HTERT RPE-1 (cell line): Measurements from ENCODE around the gene GJC1.
"Not testable (repeated sequence)": the region's sequence is repeated elsewhere in the genome, so short reads cannot be mapped to it uniquely, and the experiment has no call there.

Experiments
- in situ Hi-C: fragments of 300-500 bp; cut with MboI; formaldehyde crosslinking; loops from 4 replicates; pipeline ENCODE4 v1.14.3; 2020; ENCODE audit warnings: low sequenced_read_pairs

The GJC1 gene

GRCh38 chr17:44761932-44762810 lies 67.9 kb downstream of the GJC1 start:
- in situ Hi-C loops: no loop called here

DNA sequence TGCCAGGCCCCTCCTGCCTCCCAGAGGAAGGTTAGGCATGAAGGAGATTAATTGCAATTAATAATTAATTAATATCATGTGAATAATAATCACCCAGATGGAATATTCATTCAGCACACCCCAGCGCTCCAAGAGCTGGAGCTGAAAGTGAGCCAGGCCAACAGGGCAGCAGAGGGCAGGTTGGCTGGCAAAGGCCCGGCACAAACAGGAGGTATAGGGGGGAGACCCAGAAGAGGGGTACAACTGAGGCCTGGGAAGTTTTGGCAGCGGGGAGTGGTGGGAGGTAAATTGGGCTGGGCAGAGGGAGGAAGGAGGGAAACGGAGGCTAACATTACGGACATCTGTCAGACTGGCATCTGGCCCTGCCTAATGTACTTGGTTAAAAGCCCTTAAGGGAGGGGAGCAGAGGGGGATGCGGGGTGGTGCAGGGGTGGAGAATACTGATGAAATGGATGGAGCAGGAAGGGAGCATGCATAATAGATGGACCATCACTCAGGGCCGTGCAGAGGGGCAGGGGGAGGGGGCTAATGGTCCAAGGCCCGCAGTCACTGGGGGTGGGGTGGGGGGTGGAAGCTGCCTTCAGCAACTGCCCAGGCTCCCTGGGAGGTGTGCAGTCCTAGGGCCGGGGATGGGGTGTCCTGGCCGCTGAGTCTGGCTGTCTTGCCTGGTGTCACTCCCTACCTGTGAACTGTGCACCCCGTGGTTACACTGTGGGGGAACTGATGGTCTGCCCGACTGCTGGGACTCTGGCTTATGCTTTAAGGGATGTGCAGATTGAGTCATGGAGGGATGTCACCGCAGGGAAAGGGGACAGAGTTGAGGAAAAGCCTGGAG lies 69.4 kb downstream of the GJC1 start:
- in situ Hi-C loops: no loop called here

DNA sequence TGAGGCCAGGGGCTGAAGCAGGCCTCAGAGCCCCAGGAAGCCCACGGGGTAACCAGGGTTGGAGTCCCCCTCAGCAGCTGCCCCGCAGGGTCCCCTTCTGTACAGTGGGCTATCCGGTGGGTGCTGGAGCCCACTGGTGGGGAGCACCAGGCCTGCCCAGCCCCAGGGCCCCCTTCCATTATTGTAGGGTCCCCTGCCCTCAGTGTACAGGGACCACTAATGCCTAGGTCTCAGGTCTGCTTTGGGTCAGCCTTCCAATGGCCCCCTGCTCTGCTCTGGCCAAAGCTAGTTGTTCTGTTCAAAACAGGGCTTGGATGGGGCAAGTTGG lies 70.2 kb downstream of the GJC1 start:
- in situ Hi-C loops: no loop called here

DNA sequence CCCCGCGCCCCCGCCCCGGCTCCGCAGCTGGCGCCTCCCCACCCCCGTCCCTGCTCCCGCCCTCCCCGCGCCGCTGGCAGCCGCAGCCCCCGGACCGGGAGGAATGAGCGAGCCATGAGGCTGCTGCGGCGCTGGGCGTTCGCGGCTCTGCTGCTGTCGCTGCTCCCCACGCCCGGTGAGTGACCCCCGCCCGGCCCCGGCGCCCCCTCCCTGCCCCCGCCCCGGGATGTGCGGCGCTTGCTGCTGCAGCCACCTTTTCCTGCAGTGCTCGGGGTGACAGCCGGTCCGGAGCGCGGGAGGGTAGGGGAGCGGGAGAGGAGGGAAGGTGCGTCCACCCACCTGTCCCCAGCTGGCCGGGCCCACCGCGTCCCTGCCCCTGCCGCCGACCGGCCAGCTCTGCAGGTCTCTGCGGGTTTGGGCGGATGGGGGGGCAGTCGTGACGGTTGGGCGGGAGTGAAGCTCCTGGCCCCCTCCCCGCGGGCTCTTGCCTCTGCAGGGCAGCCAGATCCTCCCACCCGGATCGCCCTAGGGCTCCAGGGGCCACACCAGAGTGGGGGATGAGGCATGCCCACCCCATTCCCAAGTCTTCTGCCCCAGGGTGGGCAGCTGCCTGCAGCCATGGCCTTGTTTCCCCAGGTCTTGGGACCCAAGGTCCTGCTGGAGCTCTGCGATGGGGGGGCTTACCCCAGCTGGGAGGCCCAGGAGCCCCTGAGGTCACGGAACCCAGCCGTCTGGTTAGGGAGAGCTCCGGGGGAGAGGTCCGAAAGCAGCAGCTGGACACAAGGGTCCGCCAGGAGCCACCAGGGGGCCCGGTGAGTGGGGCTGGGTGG lies 70.8 kb downstream of the GJC1 start:
- in situ Hi-C loops: no loop called here

DNA sequence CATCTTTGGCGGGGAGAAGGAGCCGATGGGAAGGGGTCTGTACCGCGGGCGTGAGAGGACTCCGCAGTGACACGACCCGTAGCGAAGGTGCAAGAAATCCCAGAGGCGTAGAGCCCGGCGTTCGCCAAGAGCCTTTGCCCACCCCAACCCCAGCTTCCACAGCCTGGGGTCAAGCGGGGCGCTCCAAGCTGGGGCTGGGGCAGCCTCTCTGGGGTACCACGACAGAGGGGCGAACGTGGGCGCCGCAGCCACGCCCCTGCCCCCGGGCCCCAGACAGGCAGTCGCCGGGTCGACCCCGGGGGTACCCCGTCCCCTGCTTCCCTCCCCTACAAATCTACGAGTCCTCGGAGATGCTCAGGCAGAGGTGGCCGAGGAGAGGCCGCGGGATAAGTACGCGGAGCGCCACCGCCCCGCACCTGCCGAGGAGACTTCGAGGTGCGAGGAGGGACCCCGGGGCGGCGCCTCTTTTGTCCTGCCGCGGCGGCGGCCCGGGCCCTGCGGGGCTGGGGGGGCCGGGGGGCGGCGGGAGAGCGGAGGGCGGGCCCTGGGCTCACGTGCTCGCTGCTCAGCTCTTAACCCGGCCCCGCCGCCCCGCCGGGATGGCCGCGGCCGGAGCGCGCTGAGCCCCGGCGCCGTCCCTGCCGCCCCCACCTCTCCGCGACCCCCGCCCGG lies 71.5 kb downstream of the GJC1 start, which contains the start of gene ADAM11:
TSS of gene ADAM11 (plus strand) at position 575 of the 672 bp plus-strand sequence. CDS start 212 bp downstream, outside the sequence.
- in situ Hi-C loops: no loop called here

- in situ Hi-C loops: no loop called here
These were observed 72.1 kb downstream of the GJC1 start for GRCh38 chr17:44757918-44758413.

GRCh38 chr17:44757045-44757917 lies 72.8 kb downstream of the GJC1 start:
- in situ Hi-C loops: no loop called here

DNA sequence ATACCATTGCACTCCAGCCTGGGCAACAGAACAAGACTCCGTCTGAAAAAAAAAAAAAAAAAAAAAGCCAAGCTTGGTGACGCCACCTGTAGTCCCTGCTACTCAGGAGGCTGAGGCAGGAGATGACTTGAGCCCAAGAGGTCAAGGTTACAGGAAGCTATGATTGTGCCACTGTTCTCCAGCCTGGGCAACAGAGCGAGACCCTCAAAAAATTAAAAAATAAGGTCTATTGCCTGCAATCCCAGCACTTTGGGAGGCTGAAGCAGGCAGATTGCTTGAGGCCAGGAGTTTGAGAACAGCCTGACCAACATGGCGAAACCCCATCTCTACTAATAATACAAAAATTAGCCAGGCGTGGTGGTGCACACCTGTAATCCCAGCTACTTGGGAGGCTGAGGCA lies 74.9 kb downstream of the GJC1 start:
- in situ Hi-C loops: not testable (repeated sequence)

DNA sequence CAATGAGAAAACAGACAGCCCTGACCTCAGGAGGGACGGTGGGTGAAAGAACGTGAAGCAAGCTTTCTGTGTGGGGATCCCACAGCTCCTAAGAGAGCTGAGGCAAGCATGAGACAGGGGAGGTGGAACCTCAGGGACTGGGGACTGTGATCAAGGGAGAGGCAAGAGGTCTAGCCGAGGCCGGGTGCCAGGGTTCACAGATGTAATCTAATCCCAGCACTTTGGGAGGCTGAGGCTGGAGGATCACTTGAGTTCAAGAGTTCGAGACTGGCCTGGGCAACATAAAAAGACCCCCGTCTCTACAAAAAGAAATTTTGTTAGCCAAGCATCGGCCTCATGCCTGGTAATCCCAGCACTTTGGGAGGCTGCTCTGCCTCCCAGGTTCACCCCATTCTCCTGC lies 75.8 kb downstream of the GJC1 start:
- in situ Hi-C loops: no loop called here

GRCh38 chr17:44752953-44753861 lies 76.9 kb downstream of the GJC1 start:
- in situ Hi-C loops: no loop called here

DNA sequence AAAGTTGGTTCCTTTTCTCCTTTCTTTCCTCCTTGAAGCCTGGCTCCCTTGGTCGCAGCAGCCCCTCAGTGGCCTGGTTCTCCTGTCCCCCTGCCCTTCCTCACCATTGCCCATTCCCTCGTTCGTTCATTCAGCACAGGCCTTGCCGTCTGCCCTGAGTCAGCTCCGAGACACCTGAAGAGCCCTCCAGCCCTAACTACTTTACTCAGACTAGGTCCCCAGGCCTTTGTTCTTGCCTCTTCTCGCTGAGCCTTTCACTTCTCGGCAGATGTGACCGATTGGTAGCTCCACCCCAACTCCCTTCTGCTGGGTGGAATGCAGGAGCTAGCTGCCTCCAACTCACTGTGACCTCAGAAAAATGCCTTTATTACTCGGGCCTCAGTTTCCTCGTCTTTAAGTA lies 78.3 kb downstream of the GJC1 start:
- in situ Hi-C loops: no loop called here

DNA sequence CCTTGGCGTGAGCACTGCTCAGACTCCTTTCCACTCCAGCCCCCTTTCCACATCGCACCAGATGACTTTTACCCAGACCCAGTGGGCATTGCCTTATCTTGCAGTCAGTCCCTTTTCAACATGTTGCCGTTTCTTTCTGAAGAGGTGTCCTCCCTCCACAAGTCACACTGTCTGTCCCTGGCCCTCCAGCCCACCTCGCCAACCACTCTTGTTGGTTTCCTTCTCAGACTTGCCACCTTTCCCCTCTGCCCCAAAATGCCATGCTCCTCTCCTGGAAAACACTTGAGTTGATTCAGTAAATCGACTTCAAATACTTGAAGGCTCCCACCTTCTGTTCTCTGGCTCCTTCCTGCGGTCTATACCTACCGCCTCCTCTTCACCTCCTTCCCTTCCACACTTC lies 78.8 kb downstream of the GJC1 start:
- in situ Hi-C loops: no loop called here

- in situ Hi-C loops: no loop called here
These were observed 80.1 kb downstream of the GJC1 start for GRCh38 chr17:44749980-44750318.

GRCh38 chr17:44749076-44749979 lies 80.8 kb downstream of the GJC1 start:
- in situ Hi-C loops: no loop called here
